Measurements from ENCODE around the gene ASTN2.
A peak's percentile ranks its signal among the peaks of the same experiment; 100 is the strongest.

The ASTN2 gene

DNA sequence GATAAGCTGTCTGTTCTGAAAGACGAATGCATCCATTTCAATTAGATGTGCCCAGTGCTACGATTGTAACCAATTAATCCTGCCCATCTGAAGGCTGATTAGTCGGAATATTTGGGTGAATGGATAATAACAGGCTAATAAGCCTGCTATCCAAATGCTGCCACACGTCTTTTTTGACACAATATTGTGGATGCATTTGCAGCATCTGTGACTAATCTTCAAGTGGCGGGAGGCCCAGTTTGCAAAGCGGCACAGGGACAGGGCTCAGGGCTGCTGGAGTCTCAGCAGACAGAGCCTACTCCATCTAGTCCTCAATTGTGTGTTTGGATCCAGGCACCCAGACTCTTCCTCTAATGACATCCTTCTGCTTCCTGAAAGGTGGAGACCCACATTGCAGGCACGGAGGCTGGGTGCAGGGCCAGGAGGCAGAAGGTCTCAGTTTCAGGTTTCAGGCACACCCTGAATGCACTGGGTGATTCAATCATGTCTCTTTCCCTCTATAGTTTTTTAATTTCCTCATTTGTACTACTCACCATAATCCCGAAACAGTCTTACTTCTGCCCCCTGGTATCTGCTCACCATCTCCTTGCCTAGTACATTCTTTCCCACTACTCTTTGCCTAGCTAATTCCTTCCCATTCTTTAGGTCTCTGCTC is 169.6 kb downstream of the ASTN2 start:
- DNase-seq, result no peak

DNA sequence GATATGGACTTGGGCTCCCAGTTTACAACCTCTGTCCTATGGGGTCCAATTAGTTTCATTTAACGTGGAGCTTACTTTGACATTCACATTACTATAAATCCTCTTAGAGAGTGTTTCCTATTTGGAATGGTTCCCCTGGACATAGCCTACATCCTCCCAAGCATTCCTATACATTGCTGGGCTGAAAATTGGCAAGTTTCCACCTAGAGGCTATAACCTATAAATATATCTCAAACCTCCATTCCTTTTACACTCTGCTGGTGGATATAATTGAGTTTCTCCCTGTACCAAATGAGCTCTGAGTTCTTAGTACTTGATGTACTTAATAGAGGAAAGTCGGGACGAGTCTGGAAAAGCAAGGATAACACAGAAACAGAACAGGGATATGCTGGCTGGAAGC is 172.8 kb downstream of the ASTN2 start:
- DNase-seq, result no peak

DNA sequence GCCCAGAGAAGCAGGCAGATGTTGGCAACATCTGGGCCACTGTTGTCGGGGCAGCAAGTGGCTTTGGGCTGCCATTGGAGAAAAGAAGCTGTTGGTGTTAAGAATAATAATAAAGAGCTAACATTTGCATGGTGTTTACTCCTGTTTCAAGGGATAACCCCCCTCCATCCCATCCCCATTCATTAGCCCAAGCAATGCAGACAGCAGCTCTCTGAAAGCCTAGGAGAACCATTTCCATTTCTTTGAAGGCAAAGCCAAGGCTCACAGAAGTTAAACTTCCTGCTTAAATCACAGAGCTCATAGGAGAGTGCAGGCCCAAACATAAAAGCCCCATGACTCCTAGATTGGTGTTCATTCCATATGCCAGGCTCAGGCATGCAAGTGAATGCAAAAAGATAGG is 175.4 kb downstream of the ASTN2 start:
- DNase-seq, result no peak

DNA sequence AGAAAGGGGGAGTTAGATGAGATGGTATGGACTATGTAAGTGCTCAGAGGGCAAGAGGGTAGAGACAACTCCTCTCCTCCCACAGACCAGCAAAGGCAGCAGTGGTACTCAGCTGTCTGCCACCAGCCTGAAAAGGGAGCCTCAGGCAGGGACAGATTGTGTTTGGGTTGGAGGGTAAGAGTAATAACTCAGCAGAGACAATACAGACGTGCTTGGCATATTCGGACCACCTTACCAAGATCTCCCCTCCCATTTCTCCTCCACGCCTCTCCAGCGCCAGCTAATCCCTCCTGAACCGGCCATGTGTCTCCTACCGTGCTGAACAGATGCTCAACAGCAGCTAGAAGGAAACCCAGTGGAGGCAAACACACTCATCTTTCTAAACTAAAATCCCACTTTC is 180.8 kb downstream of the ASTN2 start:
- DNase-seq, result no peak

DNA sequence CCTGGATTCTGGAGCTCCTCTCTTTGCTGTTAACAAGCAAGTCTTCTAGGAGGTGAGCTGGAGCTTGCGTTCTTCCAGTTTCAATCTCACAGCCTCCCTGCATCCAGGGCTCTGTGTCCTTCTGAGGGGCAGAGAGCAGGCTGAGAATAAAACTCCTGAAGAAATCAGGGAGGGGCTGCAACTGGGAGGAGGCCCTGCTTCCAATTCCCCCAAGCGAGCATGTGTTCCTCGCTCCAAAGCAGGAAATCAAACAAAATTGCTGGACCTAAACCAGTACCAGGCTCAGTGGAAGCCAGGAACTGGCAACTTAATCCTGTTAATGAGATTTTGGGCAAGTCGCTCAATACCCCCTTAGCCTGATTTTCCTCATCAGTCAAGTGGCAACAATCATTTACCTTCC is 181.8 kb downstream of the ASTN2 start:
- DNase-seq, result no peak

DNA sequence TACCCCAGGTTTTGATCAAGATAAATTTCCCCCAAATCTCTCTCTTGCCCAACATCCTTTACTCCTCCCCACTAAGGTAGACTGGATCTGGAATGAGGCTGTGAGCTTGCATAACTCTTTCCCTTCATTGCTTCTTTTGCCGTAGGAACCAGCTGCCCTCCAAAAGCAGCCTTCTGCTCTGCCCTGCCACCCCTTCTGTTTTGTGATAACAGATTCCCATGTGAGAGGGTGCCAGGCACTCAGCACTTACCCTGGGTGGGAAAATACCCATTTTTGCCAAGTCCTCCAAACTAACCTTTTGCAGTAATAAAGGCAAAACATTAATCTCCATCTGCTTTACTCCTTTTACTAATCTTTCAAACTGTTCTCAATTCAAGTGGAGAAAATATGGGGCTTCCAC is 182.6 kb downstream of the ASTN2 start:
- no peak for DNase-seq

DNA sequence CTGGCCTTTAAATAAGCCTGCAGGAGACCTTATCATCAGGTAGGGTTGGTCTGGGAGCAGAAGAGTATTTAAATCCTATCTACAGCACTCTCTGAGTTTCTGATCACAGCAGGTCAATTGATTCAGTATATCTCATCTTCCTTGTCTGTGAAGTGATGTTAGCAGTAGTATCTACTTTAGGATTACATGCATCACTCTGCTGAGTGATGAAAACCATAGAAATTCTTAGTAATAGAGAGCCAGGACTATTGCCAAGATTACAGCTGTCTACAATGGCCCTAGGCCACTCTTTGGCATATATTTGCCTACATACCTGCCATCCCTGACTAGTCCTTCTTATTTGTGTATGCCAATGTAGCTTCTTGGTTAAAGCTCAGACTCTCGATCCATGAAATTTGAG is 183.8 kb downstream of the ASTN2 start:
- DNase-seq, result no peak

DNA sequence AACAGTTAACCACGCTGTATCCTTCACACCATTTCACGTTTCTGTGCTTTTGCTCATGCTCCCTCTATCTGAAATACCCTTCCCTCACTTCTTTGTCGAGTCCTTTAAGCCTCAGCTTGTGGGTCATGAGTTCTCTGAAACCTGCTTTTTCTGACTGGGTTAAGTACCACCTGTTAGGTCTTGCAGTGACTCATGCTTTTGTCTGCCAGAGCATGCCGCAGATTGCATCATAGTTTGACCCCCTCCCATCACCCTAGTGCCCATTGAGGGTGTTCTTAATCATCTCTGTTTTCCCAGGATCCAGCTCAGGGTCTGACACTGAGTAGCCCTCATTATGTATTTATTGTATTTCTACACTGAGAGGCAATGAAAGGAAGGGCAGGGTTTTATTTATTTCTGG is 190.2 kb downstream of the ASTN2 start:
- DNase-seq, result peak; percentile 75

DNA sequence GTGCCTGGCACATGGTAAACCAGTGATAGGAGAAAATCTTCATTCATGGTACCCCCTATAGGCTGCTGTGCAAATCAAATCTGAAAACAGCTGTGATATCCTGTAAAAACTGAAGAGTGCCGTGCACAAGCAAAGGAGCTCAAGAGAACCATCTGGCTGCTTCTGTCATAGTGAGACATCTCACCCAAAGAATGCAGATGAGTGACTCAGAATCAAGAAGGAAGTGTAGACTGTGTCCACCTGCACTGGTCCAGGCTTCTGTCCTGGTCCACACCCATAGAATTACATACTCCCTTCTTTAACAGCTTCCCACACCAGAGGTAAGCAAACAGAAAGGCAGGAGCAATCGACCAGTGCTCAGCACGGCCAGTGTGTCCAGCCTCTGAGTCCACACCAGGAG is 195.9 kb downstream of the ASTN2 start:
- no peak for DNase-seq

DNA sequence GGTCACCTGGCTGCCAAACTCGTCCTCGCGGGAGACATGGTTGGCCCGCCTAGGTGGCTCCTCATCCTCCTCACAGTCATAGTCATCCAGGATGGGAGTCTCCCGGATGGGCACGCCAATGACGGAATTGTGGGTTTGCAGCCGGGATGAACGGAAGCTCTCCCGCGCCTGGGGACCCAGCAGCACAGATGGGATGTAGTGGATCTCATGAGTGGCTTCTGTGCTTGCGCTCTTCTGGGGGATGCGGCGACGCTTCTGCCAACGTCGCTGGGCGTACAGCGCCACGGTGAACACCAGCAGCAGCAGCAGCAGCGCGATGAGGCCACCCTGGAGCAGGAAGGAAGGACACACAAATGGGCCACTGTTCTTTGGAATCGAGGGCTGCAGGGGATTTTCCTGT is 200.4 kb downstream of the ASTN2 start:
- DNase-seq, result no peak

DNA sequence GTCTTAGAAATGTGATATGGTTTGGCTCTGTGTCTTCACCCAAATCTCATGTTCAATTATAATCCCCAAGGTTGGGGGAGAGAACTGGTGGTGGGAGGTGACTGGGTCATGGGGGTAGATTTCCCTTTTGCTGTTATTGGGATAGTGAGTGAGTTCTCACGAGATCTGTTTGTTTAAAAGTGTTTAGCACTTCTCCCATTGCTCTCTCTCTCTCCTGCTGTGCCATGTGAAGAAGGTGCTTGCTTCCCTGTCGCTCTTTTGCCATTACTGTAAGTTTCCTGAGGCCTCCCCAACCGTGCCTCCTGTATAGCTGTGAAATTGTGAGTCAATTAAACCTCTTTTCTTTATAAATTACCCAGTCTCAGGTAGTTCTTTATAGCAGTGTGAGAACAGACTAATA is 203.6 kb downstream of the ASTN2 start:
- DNase-seq, result no peak

DNA sequence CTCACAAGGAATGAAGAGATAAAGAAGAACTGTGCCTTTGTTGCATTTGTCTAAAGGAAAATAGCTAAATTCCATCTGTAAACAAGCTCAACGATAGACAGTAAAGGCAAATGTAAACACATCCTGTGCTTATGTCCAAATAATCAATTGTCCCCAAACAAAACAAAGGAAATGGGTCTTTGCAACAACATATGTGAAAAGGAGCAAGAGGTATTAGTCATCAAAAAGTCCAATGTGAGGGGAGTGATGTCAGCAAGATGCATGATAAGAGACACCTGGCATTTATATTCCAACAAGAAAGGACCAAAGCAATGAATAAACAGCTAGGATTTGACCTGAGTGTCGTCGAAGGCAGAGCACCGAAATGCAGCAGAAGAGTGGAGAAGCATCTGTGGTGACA is 209.1 kb downstream of the ASTN2 start:
- DNase-seq, result no peak

DNA sequence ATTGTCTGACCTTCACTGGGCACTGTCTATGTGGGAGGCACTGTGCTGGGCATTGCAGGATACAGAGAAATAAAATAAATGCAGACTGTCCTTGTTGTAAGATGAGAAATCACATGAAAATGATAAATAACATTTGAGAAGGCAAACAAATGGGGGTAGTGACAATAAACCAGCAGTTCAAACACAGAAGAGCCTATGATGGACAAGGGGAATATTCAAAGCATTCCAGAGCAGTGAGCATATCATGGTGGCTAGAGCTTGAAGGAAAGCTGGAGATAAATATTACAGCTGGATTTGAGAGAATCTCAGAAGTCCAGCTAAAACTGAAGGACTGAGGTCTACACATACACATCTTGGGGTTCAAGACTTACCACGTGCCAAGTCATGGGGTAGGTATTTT is 209.9 kb downstream of the ASTN2 start:
- no peak for DNase-seq

DNA sequence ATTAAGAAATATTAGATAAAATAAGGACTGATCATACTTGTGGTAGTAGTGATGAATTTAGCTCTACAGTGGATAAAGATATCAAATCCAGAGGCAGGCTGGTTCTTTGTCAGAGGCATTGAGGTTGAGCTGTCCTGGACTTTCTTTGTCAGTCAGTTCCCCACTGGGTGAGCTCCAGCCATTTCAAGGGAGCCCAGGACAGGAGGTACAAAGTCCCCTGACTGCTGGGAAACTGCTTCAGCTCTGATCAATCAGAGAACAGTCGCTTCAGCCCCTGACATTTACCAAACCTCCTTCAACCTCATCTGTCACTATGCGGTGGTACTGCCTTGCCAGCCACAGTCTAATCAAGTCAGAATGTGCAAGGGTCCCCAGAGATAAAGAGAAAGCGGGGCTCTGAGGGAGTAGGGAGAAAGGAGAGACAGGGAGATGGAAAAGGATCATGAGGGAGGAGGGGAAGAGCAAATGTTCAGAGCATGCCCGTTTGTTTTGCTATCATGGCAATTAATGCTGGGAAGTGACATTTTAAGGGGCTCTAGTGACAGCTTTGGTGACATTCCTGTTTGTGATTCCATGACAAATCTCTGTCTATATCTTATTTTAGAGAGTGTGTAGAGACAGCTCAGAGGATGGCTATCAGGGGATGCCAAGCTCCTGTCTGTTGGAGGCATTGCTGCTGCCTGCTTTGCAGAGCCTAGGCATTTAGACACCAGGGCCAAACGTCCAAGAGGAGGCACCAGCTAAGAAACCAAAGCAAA is 223.2 kb downstream of the ASTN2 start:
- no peak for DNase-seq

DNA sequence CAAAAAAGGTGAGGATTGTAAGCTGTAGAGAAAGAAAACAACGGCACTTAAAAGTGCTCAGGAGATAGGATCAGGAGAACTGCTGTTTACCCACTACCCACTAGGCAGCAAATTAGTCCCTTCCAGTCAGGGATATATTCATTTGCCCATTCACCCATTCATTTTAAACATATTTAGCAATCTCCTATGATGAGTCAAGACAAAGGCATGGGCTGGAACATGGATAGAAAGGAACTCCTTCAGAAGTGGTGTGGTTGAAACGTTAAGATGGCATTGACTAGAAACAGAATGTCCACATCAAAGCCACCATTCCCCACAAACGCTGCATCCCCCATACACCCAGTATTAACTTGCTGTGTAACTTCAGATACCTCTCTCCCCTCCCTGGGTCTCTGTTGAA is 225.7 kb downstream of the ASTN2 start:
- no peak for DNase-seq

DNA sequence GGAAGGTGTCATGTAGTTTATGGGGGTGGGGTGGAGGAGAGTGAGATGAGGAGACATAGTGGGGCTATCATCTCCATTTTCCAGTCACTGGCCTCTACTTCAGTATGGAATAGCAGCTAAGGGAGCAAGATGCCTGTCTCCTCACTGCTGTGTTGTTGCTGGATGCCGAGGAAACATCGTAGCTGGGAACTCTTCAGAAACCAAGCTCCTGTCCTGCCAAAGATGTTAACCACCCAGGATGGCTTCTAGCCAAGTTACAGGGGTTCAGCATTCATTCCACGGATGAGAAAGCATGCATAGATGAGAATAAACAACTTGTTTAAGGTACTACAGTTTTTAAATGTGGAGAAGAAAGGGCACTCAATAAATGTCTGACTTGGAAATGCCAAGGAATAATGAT is 226.5 kb downstream of the ASTN2 start:
- no peak for DNase-seq

DNA sequence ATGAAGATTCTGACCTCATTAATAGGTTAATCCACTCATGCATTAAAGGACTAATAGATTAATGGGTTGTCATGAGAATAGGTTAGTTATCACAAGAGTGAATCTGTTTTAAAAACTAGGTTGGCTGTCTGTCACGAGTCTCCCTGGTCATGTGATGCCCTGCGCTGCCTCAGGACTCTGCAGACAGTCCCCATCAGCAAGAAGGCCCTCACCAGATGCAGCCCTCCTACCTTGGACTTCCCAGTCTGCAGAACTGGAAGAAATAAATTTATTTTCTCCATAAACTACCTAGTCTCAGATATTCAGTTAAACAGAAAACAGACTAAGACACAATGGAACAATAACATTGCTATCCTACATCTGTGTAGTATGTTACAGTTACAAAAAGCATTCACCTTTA is 227.4 kb downstream of the ASTN2 start:
- no peak for DNase-seq

DNA sequence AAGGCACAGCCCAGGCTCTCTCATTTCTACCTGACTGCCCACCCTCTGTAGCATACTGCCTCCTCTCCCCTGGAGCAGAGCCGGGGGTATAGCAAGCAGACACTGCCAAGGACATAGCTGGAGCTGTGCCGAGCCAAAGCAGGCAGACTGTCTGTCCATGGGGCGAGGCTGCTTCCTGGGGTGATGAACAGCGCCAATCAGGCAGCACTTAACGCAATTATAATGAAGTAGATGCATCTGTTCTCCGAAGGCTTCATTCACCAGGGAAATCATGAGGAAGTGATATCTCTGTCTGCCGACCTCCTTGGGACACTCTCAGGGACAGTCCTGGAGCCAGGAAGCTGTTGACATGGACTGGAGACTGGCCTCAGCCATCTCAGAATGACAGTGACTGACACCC is 230.7 kb downstream of the ASTN2 start:
- DNase-seq, result no peak

DNA sequence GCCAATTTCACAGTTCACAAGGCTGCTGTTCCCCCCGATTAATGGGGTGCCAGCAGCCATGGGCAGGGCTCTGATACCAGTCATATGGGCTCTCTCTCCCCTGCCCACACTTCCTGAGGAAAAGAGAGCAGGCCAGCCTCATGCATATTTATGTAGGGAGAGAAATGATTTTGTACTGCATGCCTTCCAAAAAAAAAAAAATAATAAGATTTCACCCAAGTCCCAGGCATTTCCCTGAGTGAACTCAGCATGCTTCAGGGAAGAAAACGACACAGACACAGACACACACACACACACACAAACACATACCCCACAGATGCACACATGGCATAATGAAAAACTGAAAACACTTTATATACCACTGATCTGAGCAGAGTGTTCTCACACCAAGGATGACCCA is 232.8 kb downstream of the ASTN2 start:
- no peak for DNase-seq

DNA sequence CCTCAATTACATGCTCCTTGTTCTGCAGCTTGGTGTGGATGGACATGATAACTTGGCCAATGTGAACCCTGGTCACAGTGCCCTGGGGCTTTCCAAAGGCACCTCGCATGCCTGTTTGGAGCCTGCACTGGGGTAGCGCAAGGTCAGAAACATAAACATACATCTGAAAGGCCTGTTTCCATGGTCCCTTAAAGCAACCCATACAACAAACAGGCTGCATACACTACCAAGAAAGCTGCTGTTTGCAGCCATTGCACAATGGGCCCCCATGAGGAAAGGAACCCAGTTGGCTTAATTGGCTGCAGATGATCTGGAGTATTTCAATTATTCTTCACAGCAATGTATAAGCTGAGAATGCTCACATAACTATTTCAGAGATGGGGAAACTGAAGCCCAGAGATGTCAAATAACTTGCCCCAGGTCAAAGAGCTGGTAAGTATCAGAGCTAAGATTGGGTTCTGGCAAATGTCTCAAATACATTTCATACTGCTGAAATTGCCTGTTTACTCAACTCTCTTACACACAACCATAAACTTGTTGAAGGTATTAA is 233.9 kb downstream of the ASTN2 start:
- no peak for DNase-seq

DNA sequence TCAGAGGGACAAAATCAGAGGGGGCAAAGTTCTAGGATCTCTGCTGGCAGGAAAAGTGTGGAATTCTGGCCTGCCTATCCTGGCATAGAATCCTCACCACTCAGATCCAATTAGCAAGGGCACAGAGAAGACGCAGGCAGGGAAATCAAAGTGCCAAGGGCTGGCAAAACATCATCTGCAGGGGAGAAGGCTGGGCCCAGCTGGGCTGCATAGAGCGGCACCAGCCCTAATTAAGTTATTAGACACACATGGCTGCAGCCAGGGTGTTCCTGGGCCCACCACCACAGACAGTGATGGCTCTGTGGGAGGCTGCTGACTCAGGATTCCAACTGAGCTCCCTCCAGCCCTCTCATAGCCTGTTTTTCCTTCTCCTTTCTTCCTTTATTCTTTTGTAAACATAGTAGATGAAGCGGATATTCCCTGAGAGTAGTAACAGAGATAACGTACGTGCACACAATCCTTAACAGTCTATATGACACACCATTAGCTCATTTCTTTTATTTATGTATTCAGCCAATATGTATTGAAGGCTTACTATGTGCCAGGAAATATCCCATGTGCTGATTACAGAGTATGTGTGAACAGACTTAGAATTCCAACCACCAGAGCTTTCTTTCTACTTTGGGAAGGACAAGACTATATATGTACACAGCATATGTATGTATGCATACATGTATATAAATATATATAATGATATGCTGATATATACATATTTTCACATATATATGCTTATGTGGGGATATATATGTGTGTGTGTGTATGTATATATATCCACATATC is 236.1 kb downstream of the ASTN2 start:
- DNase-seq, result no peak

DNA sequence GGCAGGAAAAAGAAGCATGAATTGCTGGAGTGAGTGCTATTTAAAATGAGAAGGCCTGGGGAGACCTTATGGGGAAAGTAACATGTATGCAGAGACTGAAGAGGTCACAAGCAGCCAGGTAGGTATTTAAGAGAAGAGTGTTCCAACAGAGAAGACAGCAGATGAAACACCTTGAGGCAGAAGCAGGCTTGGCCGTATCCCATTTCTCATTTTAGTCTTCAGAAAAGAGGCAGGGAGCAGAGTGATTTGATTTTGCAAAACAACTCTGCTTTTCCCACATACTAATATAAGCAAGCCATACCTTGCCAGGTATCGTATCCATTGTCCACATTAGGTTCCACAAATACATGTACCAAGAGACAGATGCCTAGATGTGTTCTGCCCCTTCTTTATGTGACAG is 244.3 kb downstream of the ASTN2 start:
- DNase-seq, result no peak

DNA sequence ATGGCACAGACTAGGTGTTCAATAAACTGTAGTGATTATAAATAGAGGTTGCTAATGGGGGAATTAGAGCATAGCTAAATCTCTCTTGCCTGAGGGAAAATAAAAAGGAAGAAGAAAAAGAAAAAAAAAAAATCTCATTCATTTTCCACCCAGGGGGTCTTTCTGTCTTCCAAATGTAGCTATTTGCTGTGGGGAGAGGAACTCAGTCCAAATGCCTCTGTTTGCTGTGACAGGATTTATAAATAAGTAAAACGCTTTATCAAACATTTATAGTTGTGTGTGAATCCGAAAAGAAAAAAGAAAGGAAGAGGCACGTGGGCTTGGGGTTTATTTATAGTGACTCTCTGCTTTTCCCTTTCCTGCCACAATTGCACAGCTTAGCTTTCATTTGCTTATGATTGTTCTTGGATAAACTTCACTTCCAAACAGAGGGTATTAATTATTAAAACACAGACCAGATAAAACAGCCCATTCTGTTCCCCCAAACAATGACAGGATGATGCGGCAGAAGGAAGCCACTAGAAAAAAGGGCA is 245.7 kb downstream of the ASTN2 start:
- no peak for DNase-seq

DNA sequence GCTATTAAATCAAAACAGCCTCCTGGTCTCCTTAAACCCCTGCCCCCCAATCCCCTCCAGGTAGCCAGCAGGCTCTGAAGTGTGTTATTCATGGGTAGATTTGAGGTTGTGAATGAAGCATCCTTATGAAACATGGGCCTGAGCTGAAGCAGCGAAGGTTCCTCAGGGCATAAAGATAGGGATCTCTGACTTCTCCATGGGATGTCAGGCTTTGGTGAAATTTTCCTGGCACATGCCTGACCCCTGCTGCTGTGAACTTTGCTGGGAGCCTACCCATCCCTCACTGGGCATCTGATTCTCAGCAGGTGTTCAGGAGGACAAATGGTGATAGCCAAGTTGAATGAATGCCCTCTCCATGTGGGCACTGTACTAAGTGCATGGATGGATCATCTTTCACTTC is 250.3 kb downstream of the ASTN2 start:
- DNase-seq, result no peak
